HFF-Myc (cell line): ENCODE measurements around the gene CLMN.
"Not testable (repeated sequence)": the region's sequence is repeated elsewhere in the genome, so short reads cannot be mapped to it uniquely, and the experiment has no call there.

Experiments used
- DNase-seq: peaks from one replicate; pipeline ENCODE4 v3.0.0-alpha.2; 2011; ENCODE audit warnings: low read depth; ENCODE audit errors: extremely low read depth
- H3K4me3 ChIP-seq: replicated peaks from 2 replicates; pipeline ENCODE4 v1.5.1; 2011; ENCODE audit warnings: low read depth, mild to moderate bottlenecking, control low read depth, low read length
- CTCF ChIP-seq: IDR thresholded peaks from 2 replicates; pipeline ENCODE4 v1.5.1; 2012; ENCODE audit warnings: mild to moderate bottlenecking, low read depth, low read length, control low read depth; ENCODE audit errors: missing control alignments

The CLMN gene

GRCh38 chr14:95182379-95182778 lies 137.3 kb downstream of the CLMN start:
- DNase-seq = no peak
- H3K4me3 ChIP-seq = no peak overlapping the region
- TF ChIP-seq CTCF = no peak

- no peak overlapping the region for H3K4me3 ChIP-seq
- TF ChIP-seq CTCF = no peak
- DNase-seq = no peak
Measured at GRCh38 chr14:95180966-95181741, 138.6 kb downstream of the CLMN start.

- not testable (repeated sequence) for DNase-seq, H3K4me3 ChIP-seq
Measured at GRCh38 chr14:95175670-95176069, 144.0 kb downstream of the CLMN start.

GRCh38 chr14:95174184-95174792 lies 145.4 kb downstream of the CLMN start:
- no peak overlapping the region for H3K4me3 ChIP-seq
- no peak for DNase-seq
- no peak for TF ChIP-seq CTCF

GRCh38 chr14:95173518-95173917 lies 146.2 kb downstream of the CLMN start:
- no peak for TF ChIP-seq CTCF
- no peak for DNase-seq
- no peak overlapping the region for H3K4me3 ChIP-seq

GRCh38 chr14:95167177-95167576 lies 152.5 kb downstream of the CLMN start:
- TF ChIP-seq CTCF = no peak
- H3K4me3 ChIP-seq = no peak overlapping the region
- DNase-seq = no peak

- H3K4me3 ChIP-seq = no peak overlapping the region
- DNase-seq = no peak
- no peak for TF ChIP-seq CTCF
Measured at GRCh38 chr14:95165517-95165916, 154.2 kb downstream of the CLMN start.
